BE2C (cell line): ENCODE results near the gene PHC1.
"Not testable (repeated sequence)": the region's sequence is repeated elsewhere in the genome, so short reads cannot be mapped to it uniquely, and the experiment has no call there.

Experiments
- DNase-seq: peaks from one replicate; pipeline ENCODE4 v3.0.0-alpha.2; 2020
- H3K27me3 ChIP-seq: fragments of 250-450 bp; sonication (Bioruptor Pico); 2 replicates; pipeline ENCODE4 v1.5.1; 2020; ENCODE audit warnings: mild to moderate bottlenecking
- H3K36me3 ChIP-seq: fragments of 250-450 bp; sonication (Bioruptor Pico); 2 replicates; pipeline ENCODE4 v1.5.1; 2020; ENCODE audit warnings: mild to moderate bottlenecking
- H3K4me1 ChIP-seq: fragments of 250-450 bp; sonication (Bioruptor Pico); 2 replicates; pipeline ENCODE4 v1.5.1; 2020
- H3K4me3 ChIP-seq: 2 replicates; pipeline ENCODE4 v1.5.1; 2011; ENCODE audit warnings: low read depth, low read length
- H3K9me3 ChIP-seq: fragments of 250-450 bp; sonication (Bioruptor Pico); 2 replicates; pipeline ENCODE4 v1.5.1; 2020
- CTCF ChIP-seq: IDR thresholded peaks from 2 replicates; pipeline ENCODE4 v1.5.1; 2012; ENCODE audit warnings: mild to moderate bottlenecking, low read depth, low read length

The PHC1 gene

DNA sequence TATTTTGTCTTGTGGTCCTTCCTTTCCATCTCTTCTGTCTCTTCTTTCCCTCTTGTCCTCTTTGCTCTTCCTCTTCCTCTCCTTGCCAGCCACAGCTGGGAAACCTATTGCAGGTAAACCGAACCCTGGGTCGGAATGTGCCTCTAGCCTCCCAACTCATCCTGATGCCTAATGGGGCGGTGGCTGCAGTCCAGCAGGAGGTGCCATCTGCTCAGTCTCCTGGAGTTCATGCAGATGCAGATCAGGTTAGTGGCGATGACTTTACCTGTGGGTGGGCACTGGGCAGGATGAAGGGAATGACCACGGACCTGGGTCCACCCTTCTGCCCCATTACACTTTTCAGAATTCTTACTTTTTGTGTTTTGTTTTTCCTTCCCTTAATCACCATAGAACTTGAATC lies 8.2 kb downstream of the PHC1 start:
- H3K4me3 ChIP-seq, result no peak overlapping the region
- no peak for DNase-seq
- H3K4me1 ChIP-seq, result no peaks in the 10 kb centered on the region
- no peaks in the 10 kb centered on the region for H3K27me3 ChIP-seq
- H3K9me3 ChIP-seq, result no peaks in the 10 kb centered on the region
- H3K36me3 ChIP-seq, result peaks cover 10% of the 10 kb centered on the region
- no peak for TF ChIP-seq CTCF

- not testable (repeated sequence) for H3K4me1 ChIP-seq, H3K4me3 ChIP-seq, H3K9me3 ChIP-seq, H3K27me3 ChIP-seq, DNase-seq, H3K36me3 ChIP-seq
These were observed 16.5 kb downstream of the PHC1 start for GRCh38 chr12:8930655-8931323.

DNA sequence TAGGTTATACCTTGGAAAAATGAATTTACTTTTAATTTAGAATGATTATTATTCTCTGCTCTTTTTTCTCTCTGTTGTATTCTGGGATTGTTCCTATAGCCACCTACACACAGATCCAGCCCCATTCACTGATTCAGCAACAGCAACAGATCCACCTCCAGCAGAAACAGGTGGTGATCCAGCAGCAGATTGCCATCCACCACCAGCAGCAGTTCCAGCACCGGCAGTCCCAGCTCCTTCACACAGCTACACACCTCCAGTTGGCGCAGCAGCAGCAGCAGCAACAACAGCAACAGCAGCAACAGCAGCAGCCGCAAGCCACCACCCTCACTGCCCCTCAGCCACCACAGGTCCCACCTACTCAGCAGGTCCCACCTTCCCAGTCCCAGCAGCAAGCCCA lies 18.2 kb downstream of the PHC1 start:
- H3K36me3 ChIP-seq, result peaks cover 11% of the 10 kb centered on the region; the same call in 1 of the 2 replicates

DNA sequence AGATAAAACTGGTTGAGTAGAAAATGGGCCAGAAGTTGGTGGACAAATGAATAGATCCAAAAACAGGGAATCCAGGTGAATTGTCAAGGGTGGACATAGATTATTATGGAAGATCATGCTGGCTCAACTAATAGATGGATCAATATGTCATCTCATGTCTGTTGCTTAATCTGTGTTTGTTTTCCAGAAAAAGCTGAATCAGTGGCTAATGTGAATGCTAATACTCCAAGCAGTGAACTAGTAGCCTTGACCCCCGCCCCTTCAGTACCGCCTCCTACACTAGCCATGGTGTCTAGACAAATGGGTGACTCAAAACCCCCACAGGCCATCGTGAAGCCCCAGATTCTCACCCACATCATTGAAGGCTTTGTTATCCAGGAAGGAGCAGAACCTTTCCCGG lies 19.8 kb downstream of the PHC1 start:
- not testable (repeated sequence) for H3K4me3 ChIP-seq, H3K9me3 ChIP-seq, DNase-seq, H3K4me1 ChIP-seq, H3K27me3 ChIP-seq
- H3K36me3 ChIP-seq, result peaks cover 13% of the 10 kb centered on the region

More for the DNA sequence above, 18.2 kb downstream of the PHC1 start:
- not testable (repeated sequence) for H3K27me3 ChIP-seq, DNase-seq, H3K4me3 ChIP-seq, H3K4me1 ChIP-seq, H3K9me3 ChIP-seq

- H3K4me1 ChIP-seq, result no peaks in the 10 kb centered on the region
- H3K36me3 ChIP-seq, result peaks cover 18% of the 10 kb centered on the region
- H3K9me3 ChIP-seq, result no peaks in the 10 kb centered on the region
- no peaks in the 10 kb centered on the region for H3K27me3 ChIP-seq
- no peak for TF ChIP-seq CTCF
- DNase-seq, result no peak
- H3K4me3 ChIP-seq, result no peak overlapping the region
These were observed 22.4 kb downstream of the PHC1 start for GRCh38 chr12:8936735-8937134.

GRCh38 chr12:8937842-8938442 lies 23.6 kb downstream of the PHC1 start:
- not testable (repeated sequence) for H3K4me3 ChIP-seq, H3K4me1 ChIP-seq, H3K27me3 ChIP-seq, H3K9me3 ChIP-seq, DNase-seq
- H3K36me3 ChIP-seq, result peaks cover 30% of the 10 kb centered on the region

DNA sequence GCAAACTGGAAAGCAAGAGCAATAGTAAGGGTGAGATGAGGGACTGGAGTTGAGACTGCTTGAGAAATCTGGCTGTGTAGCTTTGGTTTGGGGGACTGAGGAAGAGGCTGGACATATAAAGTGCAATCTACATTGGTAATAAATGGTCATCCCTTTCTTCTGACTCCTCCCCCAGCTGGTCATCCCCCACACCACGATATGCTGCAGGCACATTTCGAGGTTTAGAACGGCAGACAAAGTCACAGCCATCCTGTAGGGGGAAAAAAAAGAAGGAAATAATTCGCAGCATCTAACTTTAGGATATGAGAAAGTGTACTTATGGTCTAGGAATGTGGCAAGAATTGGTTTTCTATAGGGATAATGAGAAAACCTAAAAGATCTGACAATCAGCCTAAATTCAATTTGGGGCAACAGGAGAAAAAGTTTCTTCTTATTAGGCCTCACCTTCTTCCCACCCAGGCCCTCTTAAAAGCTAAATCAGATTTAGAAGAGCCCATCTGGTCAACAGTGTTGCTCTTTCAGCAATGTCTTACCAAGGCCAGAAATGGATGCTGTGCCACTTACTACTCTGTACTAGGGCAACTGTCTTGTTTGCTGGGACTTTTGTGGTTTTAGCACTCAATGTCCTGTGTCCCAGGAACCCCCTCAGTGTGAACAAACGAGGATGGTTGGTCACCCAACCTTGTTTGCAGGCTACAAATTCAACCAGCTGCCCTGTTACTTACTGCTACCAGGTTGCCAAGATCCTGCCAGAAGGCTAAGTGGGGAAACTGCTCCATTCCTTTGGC lies 27.6 kb downstream of the PHC1 start:
- no peak for TF ChIP-seq CTCF
- Histone ChIP-seq H3K4me3 (no peak overlapping the region), H3K36me3 (peaks cover 58% of the 10 kb centered on the region), H3K27me3 (no peaks in the 10 kb centered on the region), H3K9me3 (no peaks in the 10 kb centered on the region), H3K4me1 (no peaks in the 10 kb centered on the region)
- no peak for DNase-seq

DNA sequence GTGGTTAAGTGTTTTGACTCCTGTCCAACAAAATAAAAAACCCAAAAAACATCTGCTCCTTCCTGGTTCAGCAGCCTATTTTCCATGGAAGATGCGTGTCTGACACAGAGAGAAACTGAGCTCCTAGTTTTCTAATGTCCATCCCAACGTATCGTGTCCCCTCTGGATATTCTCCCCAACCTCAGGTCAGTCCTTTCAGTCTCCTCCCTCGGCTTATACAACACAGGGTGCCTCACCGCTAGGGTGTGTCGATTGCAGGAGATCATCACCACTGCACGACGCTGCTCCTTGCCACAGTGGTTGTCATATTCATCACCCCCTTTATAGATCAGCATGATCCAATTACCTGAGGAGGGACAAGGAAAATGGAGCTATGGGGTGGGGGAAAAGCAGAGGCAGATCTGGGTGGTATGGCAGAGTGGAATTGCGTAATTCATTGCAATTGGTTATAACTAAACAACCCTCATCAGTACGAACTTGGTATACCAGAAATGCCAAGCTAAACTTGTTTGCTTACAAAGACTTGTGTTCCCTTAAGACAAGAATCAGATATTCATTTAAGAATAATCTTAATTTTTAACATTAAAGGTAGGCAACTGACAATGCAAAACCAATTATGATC lies 29.4 kb downstream of the PHC1 start:
- H3K36me3 ChIP-seq, result peaks cover 50% of the 10 kb centered on the region
- no peaks in the 10 kb centered on the region for H3K27me3 ChIP-seq
- no peak for TF ChIP-seq CTCF

More for the DNA sequence above, 29.4 kb downstream of the PHC1 start:
- no peak overlapping the region for H3K4me3 ChIP-seq
- H3K4me1 ChIP-seq, result no peaks in the 10 kb centered on the region
- DNase-seq, result no peak
- no peaks in the 10 kb centered on the region for H3K9me3 ChIP-seq
